HG03521 (cell line): ENCODE results near the gene B9D2.
A peak's percentile ranks its signal among the peaks of the same experiment; 100 is the strongest.
"Not testable (repeated sequence)": the region's sequence is repeated elsewhere in the genome, so short reads cannot be mapped to it uniquely, and the experiment has no call there.

Source experiments
- ATAC-seq: cut with Tn5 transposase; IDR thresholded peaks from one replicate; pipeline ENCODE4 v1.9.1; 2021; ENCODE audit warnings: mild to moderate bottlenecking, moderate library complexity; ENCODE audit not compliant: unreplicated experiment

Gene B9D2

GRCh38 chr19:41363753-41364523, at the start of gene B9D2:
Gene B9D2 (minus strand): TSS chr19:41364149. CDS start chr19:41363519, 630 bp downstream.
- peak; percentile 80 for ATAC-seq

- ATAC-seq = no peak
Measured at GRCh38 chr19:41412953-41413352, 49.0 kb upstream of the B9D2 start.

- no peak for ATAC-seq
Measured at GRCh38 chr19:41411968-41412265, 48.0 kb upstream of the B9D2 start.

GRCh38 chr19:41411100-41411967, 47.4 kb upstream of the B9D2 start:
- ATAC-seq = no peak

GRCh38 chr19:41410336-41411054, 46.5 kb upstream of the B9D2 start:
- ATAC-seq = no peak

GRCh38 chr19:41409288-41409687, 45.3 kb upstream of the B9D2 start:
- no peak for ATAC-seq

GRCh38 chr19:41408846-41409245, 44.9 kb upstream of the B9D2 start:
- not testable (repeated sequence) for ATAC-seq

GRCh38 chr19:41408256-41408655, 44.3 kb upstream of the B9D2 start:
- ATAC-seq = no peak

- ATAC-seq = no peak
Measured at GRCh38 chr19:41407271-41407670, 43.3 kb upstream of the B9D2 start.

- no peak for ATAC-seq
Measured at GRCh38 chr19:41405776-41406175, 41.8 kb upstream of the B9D2 start.

- ATAC-seq = no peak
Measured at GRCh38 chr19:41403181-41403970, 39.4 kb upstream of the B9D2 start.

GRCh38 chr19:41402010-41402409, 38.1 kb upstream of the B9D2 start:
- ATAC-seq = no peak

- ATAC-seq = no peak
Measured at GRCh38 chr19:41401483-41401882, 37.5 kb upstream of the B9D2 start.

GRCh38 chr19:41399525-41399924, 35.6 kb upstream of the B9D2 start:
- no peak for ATAC-seq

GRCh38 chr19:41399091-41399490, 35.1 kb upstream of the B9D2 start:
- no peak for ATAC-seq

- no peak for ATAC-seq
Measured at GRCh38 chr19:41398598-41398997, 34.6 kb upstream of the B9D2 start.

GRCh38 chr19:41398050-41398418, 34.1 kb upstream of the B9D2 start:
- ATAC-seq = no peak

- peak; percentile 94 for ATAC-seq
Measured at GRCh38 chr19:41397086-41398049, 33.4 kb upstream of the B9D2 start, which contains the start of the genes BCKDHA and EXOSC5. Gene BCKDHA (plus strand): TSS chr19:41397818. CDS start chr19:41397828, 10 bp downstream. Gene EXOSC5 (minus strand): TSS chr19:41397359. CDS start chr19:41397328, 31 bp downstream.

GRCh38 chr19:41395355-41395754, 31.4 kb upstream of the B9D2 start:
- no peak for ATAC-seq
